WTC11 (cell line): ENCODE results near the gene MRNIP.

Source experiments
- CBFB ChIP-seq: sonication (generic); formaldehyde crosslinking; IDR thresholded peaks from 2 replicates; pipeline ENCODE4 v1.8.1; 2022; ENCODE audit warnings: mild to moderate bottlenecking, low read depth, missing genetic modification reagents
- MAX ChIP-seq: sonication (generic); formaldehyde crosslinking; IDR thresholded peaks from 2 replicates; pipeline ENCODE4 v1.8.0; 2022; ENCODE audit warnings: mild to moderate bottlenecking, missing genetic modification reagents
- SMAD3 ChIP-seq: sonication (generic); formaldehyde crosslinking; IDR thresholded peaks from 2 replicates; pipeline ENCODE4 v1.8.0; 2022; ENCODE audit warnings: missing genetic modification reagents, mild to moderate bottlenecking, borderline replicate concordance
- USF2 ChIP-seq: sonication (generic); formaldehyde crosslinking; IDR thresholded peaks from 2 replicates; pipeline ENCODE4 v1.8.1; 2023; ENCODE audit warnings: mild to moderate bottlenecking, missing genetic modification reagents, moderate library complexity
- ZMAT4 ChIP-seq: fragments of 250-450 bp; sonication (Bioruptor Pico); IDR thresholded peaks from 2 replicates; pipeline ENCODE4 v1.9.0; 2021; ENCODE audit warnings: mild to moderate bottlenecking
- ZNF138 ChIP-seq: sonication (generic); formaldehyde crosslinking; conservative IDR thresholded peaks from 2 replicates; pipeline ENCODE4 v1.8.1; 2022; ENCODE audit warnings: mild to moderate bottlenecking, moderate library complexity, missing genetic modification reagents
- TF ChIP-seq, protein P1 (sequence below): fragments of 200-600 bp; IDR thresholded peaks from 2 replicates; pipeline ENCODE4 v1.8.0; 2022; ENCODE audit warnings: antibody characterized with exemption

DNA sequence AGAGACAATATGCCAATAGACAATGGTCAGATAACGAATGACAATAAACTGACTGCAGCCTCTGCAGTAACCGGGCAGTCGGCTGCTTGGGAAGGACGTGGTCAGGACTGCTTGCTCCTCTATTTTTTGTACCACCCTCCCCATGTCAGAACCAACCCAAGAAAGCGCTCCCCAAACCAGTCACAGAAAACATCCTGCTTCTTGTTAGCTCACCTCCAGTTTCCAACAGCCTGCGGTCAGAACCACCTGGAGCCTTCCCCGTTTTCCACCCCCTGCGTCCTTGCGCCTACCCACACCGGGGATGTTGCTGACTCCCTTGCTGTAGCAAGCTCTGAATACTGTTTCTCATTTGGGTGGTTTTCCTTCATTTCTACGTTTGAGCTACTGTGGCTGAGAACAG, 1.7 kb upstream of the MRNIP start:
- TF ChIP-seq, protein P1, sequence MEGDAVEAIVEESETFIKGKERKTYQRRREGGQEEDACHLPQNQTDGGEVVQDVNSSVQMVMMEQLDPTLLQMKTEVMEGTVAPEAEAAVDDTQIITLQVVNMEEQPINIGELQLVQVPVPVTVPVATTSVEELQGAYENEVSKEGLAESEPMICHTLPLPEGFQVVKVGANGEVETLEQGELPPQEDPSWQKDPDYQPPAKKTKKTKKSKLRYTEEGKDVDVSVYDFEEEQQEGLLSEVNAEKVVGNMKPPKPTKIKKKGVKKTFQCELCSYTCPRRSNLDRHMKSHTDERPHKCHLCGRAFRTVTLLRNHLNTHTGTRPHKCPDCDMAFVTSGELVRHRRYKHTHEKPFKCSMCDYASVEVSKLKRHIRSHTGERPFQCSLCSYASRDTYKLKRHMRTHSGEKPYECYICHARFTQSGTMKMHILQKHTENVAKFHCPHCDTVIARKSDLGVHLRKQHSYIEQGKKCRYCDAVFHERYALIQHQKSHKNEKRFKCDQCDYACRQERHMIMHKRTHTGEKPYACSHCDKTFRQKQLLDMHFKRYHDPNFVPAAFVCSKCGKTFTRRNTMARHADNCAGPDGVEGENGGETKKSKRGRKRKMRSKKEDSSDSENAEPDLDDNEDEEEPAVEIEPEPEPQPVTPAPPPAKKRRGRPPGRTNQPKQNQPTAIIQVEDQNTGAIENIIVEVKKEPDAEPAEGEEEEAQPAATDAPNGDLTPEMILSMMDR = no peak
- no peak for TF ChIP-seq CBFB
- TF ChIP-seq ZNF138 (CRISPR knock-in tag) = no peak
- TF ChIP-seq USF2 = no peak
- TF ChIP-seq SMAD3 (CRISPR knock-in tag) = no peak
- no peak for TF ChIP-seq ZMAT4 (CRISPR knock-in tag)
- no peak for TF ChIP-seq MAX (CRISPR knock-in tag)
